ENCODE data around the gene MYZAP.

GRCh38 chr15:57654153-57654852 lies 62.6 kb downstream of the MYZAP start:
- TF ChIP-seq, protein P1, sequence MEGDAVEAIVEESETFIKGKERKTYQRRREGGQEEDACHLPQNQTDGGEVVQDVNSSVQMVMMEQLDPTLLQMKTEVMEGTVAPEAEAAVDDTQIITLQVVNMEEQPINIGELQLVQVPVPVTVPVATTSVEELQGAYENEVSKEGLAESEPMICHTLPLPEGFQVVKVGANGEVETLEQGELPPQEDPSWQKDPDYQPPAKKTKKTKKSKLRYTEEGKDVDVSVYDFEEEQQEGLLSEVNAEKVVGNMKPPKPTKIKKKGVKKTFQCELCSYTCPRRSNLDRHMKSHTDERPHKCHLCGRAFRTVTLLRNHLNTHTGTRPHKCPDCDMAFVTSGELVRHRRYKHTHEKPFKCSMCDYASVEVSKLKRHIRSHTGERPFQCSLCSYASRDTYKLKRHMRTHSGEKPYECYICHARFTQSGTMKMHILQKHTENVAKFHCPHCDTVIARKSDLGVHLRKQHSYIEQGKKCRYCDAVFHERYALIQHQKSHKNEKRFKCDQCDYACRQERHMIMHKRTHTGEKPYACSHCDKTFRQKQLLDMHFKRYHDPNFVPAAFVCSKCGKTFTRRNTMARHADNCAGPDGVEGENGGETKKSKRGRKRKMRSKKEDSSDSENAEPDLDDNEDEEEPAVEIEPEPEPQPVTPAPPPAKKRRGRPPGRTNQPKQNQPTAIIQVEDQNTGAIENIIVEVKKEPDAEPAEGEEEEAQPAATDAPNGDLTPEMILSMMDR (IDR thresholded peaks at IDR 0.05) = no peak
- TF ChIP-seq KDM5A (IDR thresholded peaks at IDR 0.05) (no peak), HDAC2 (IDR thresholded peaks at IDR 0.05) (no peak), NR3C1 (IDR thresholded peaks at IDR 0.05) (no peak), EP300 (IDR thresholded peaks at IDR 0.05) (no peak), JUNB (IDR thresholded peaks at IDR 0.05) (no peak), CEBPB (IDR thresholded peaks at IDR 0.05) (no peak), BCL3 (IDR thresholded peaks at IDR 0.05) (no peak), HEYL (CRISPR knock-in tag; IDR thresholded peaks at IDR 0.05) (no peak), POLR2A (IDR thresholded peaks at IDR 0.05; ENCODE audit: low read length) (no peak), REST (IDR thresholded peaks at IDR 0.05) (no peak), RAD21 (conservative IDR thresholded peaks at IDR 0.05 in 1 of 2, IDR thresholded peaks at IDR 0.05 in 1 of 2) (no peak), FOSB (CRISPR knock-in tag; IDR thresholded peaks at IDR 0.05) (no peak), MAZ (IDR thresholded peaks at IDR 0.05; ENCODE audit: borderline replicate concordance, low read depth, low read length) (no peak)
